ENCODE measurements around the gene CPB2. TPM values are rescaled to one million over a fixed set of nuclear protein-coding genes. Genes with fewer than 3 reads are reported as not detected.

CPB2 gene
- total RNA-seq, 1 donor from 2014 or later: not detected

GRCh38 chr13:46097015-46097414 lies 7.8 kb downstream of the CPB2 start:
- DNase-seq: no peak

- no peak for DNase-seq
Observed at GRCh38 chr13:46094478-46094877, 10.4 kb downstream of the CPB2 start.

GRCh38 chr13:46088821-46089562 lies 15.8 kb downstream of the CPB2 start:
- no peak for DNase-seq

GRCh38 chr13:46087481-46087880 lies 17.4 kb downstream of the CPB2 start:
- no peak for DNase-seq

GRCh38 chr13:46086985-46087384 lies 17.8 kb downstream of the CPB2 start:
- DNase-seq: no peak

GRCh38 chr13:46086421-46086922 lies 18.4 kb downstream of the CPB2 start:
- DNase-seq: no peak

- no peak for DNase-seq
Observed at GRCh38 chr13:46085737-46086136, 19.1 kb downstream of the CPB2 start.

GRCh38 chr13:46082324-46082723 lies 22.5 kb downstream of the CPB2 start:
- no peak for DNase-seq

- DNase-seq: no peak
Observed at GRCh38 chr13:46079770-46080169, 25.1 kb downstream of the CPB2 start.

- DNase-seq: no peak
Observed at GRCh38 chr13:46077265-46077664, 27.6 kb downstream of the CPB2 start.

- DNase-seq: no peak
Observed at GRCh38 chr13:46076827-46077226, 28.0 kb downstream of the CPB2 start.

- DNase-seq: no peak
Observed at GRCh38 chr13:46075811-46076210, 29.0 kb downstream of the CPB2 start.

- no peak for DNase-seq
Observed at GRCh38 chr13:46071590-46072249, 33.1 kb downstream of the CPB2 start.

GRCh38 chr13:46063292-46063691 lies 41.5 kb downstream of the CPB2 start:
- DNase-seq: no peak

- DNase-seq: no peak
Observed at GRCh38 chr13:46062185-46062584, 42.6 kb downstream of the CPB2 start.

GRCh38 chr13:46059405-46059804 lies 45.4 kb downstream of the CPB2 start:
- DNase-seq: no peak

GRCh38 chr13:46058268-46058667 lies 46.6 kb downstream of the CPB2 start:
- DNase-seq: no peak

- no peak for DNase-seq
Observed at GRCh38 chr13:46057256-46058015, 47.4 kb downstream of the CPB2 start.

- DNase-seq: peak; percentile 2
Observed at GRCh38 chr13:46053162-46054012, 51.4 kb downstream of the CPB2 start.

GRCh38 chr13:46052319-46053161 lies 52.3 kb downstream of the CPB2 start, which contains the start of gene ZC3H13:
Gene ZC3H13 (minus strand): TSS chr13:46052746. CDS start chr13:46045507, 7,239 bp downstream.
- DNase-seq: peak; percentile 97

GRCh38 chr13:46051968-46052318 lies 52.9 kb downstream of the CPB2 start:
- DNase-seq: no peak

Data from dermis blood vessel endothelial cell (primary cell).